HG03439 (cell line): ENCODE results near the gene MAST4.

Source experiments
- ATAC-seq: cut with Tn5 transposase; IDR thresholded peaks from one replicate; pipeline ENCODE4 v1.9.1; 2021; ENCODE audit warnings: mild to moderate bottlenecking, moderate library complexity; ENCODE audit not compliant: unreplicated experiment

MAST4 gene

DNA sequence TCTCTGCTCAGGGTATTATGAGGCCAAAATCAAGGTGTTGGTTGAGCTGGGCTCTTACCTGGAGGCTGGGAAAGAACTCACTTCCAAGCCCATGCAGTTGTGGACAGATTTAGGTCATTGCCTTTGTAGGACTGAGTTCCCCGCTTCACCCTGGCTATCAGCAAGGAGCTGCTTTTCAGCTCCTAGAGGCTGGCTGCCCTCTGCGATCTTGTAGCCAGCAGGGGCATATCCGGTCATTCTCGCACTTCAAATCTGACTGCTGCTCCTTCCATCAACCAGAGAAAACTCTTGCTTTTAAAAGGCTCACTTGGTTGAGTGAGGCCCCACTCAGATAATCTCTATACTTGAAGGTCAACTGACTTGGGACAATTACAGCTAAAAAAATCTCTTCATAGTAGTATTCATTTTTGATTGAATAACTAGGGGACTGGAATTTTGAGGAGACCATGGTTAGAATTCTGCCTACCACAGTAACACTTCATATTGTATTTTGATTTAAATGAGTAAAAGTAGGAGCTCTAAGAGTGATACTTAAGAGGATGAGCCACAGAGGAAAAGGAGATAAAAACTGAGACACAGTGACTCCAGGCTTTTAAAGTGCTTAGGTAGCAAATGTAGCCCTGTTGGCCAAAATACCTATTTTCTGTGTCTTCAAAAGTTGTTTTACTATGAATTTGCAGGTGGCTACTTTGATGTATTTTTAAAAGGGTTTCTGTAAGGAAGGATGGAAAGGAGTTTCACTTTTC is 463.0 kb downstream of the MAST4 start:
- ATAC-seq = no peak

DNA sequence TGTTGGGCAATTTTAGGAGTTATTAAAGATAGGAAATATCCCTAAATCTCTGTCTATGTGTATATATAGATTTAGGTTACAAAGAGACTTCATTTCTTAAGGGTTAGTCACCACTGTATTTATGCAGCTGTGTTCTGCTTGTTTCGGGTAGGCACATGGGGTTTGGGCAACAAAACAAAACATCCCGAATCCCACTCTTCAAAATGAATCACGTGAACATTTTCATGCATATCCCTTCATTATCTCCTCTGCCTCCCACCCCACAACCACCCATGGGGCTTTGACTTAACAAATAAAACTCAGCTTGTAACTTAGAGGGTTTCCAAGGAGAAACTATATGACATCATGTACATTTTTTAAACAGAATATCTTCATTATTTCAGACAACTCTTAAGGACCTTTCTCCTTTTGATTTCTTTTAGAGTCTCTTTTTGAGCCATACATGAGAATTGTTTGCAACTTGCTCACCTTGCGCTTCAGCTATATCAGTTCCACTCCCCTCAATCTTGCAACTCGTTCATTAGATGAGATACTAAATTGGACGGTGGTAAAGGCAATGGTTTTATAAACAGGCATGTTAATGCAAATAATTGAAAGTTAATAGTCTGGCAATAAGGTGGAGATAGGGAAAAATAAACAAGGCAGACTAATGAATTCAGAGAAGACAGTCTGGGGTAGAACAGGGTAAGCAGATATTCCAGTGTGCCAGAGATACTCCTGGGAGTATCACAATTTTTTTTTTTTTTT is 463.7 kb downstream of the MAST4 start:
- no peak for ATAC-seq

DNA sequence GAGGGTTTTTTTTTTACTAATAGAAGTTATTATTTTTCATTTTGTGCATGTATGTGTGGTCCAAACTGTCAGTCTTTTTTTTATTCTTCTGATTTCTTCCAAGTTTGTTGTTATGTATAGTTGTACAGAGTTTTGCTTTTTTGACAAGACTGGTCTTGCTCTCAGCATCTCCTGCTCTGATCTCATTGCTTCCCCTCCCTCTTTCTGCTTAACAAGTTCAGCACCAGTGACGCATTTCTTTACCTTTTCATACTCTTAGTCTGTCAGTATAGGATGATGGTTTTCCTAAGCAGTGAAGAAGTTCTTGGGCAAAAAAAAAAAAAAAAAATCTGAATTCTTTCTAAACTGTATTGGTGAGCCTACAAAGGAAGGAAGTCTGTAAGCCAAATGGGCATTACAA is 465.3 kb downstream of the MAST4 start:
- no peak for ATAC-seq

DNA sequence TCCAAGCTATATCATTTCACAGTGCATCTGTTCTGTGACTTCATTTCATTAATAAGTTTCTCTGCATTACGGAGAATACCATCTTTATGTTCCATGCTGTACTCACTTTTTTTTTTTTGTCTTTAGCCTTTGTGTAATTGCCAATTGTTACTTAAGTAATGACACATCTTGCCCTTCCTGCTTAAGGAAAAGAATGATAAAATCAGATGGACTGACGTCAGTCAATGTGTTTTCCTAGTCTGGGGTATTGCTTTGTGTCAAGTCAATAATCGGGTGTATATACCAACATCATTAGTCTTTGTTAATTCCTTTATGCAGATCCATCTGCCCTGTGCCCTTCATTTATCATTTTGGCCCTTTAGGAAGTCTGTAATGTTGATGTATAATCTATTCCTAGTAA is 466.9 kb downstream of the MAST4 start:
- no peak for ATAC-seq

DNA sequence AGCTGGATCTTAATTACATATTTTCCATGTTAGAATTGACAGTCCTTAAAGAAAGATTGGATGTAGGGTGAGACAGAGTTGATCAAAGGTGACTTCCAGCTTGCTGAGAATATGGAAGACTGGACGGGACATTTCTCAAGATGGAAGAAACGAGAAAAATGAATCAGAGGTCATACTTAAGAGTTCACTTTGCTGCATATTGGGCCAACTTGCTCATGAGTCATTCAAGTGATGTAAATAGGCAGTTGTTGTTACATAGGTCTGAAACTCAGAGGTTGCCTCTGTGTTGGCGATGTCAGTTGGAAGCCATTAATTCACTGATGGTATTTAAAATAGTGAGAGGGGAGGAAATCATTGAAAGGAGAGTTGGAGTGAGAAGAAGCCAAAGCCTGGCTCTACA is 467.6 kb downstream of the MAST4 start:
- no peak for ATAC-seq

DNA sequence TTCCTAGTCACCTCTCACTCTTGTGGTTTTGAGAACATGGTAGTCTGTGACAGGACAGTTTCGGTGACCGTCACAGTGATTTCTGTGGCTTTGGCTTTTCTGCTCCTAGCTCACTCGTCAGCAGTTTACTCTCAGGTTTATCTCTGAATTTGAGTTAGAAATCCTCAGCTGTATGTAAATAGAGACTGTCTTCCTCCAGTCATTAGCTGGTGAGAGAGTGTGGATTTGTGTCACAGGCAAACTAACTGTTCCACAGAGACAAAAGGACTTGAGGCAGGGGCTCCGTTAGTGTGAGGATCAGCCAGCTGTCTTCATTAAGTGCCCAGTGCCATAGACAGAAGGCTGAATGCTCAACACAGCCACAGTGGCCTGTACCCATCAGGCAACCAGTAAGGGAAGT is 469.0 kb downstream of the MAST4 start:
- no peak for ATAC-seq

DNA sequence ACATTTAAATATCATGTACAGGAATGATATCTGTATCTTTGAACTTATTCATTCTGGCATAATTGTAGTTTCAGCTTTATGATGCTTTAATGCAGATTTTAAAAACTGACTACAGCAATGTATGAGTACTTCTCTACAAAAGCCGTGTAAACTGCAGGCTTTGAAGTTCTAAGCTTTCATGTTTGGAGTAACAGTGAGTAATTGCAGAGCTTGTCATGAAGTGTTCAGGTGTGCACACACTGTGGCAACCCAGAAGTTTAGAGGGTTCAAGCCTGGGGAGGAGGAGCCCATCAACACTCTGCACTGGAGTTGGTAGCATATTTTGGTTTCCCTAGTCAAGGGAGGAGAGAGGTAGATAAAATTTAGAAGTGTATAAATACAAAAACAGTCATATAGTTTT is 469.5 kb downstream of the MAST4 start:
- ATAC-seq = no peak

DNA sequence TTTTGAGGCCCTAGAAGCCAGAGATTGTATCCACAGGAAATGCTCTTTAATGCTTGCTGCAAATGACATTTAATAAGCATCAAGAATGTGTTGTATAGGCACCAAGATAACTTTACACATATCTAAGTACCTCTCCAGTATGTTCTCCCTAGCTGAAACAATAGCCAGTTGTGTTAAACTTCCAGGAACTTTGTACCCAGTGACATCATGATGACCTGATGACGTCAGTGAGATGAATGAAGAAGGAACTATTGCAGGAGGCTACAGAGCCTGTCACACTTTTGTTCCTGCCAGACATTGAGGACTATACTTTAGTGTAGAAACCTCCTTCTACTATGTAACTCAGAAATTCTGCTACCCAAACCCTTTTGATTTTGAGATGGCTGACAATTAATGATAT is 470.6 kb downstream of the MAST4 start:
- ATAC-seq = no peak

DNA sequence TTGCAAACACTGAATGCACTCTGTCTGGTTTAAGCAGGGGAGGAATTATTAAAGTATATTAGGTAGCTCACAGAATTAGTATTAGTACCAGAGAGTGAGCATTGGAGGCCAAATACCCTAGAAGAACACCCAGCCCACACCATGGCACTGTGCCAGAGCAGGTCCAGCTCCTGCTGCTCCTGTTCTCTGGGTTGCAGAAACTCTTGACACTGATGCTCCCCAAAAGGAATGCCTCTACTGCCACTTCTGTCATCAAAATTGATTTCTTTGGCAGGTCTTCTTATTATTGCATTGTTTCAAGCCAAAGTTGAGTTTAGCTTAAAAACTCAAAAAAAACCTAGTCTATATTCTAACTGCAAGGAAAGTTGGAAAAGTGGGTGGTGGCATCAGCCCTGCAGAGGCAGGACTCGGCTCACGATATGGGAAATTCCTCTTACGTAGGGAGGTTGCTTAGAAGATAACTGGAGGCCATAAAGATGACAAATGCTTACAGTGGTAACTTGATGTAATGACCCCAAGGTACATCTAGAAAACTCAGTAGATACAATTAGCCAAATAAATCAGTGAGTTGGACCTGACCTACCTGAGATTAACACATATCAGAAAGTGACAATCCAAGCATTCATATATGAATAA is 477.0 kb downstream of the MAST4 start:
- ATAC-seq = no peak

DNA sequence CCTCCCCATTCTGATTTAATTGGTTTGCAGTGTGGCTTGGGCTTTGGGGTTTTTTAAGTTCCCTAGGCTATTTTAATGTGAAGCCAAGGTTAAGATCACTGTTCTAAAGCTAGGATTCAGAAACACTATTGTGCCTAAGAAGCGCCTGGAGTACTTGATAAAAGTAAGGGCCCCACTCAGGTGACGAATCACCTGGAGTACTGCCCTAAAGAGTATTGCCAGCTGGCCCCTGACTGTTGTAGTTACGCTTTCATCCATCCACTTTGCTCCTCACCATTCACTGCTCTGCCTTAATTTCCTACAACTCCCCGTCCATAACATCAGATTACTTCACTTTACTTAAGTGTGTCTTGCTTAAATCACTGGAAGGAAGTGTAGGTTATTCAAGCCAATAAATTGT is 481.1 kb downstream of the MAST4 start:
- no peak for ATAC-seq

DNA sequence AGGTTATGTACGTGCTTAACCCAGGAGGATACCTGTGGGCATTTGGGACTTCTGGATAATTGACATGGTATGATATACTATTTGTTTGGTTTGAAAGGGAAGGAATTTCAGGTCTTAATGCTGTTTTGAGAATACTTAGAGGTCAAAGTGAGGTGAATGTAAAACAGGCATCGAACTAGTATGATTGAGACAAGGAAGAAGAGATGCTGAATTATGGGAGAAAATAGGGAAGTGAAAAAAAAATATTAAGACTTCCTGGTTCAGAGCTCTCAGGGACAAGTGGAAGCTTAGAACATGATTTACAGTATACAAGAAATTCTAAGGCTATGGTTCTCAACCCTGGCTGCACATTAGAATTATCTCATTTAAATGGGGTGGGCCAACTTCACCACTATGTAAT is 485.1 kb downstream of the MAST4 start:
- no peak for ATAC-seq

DNA sequence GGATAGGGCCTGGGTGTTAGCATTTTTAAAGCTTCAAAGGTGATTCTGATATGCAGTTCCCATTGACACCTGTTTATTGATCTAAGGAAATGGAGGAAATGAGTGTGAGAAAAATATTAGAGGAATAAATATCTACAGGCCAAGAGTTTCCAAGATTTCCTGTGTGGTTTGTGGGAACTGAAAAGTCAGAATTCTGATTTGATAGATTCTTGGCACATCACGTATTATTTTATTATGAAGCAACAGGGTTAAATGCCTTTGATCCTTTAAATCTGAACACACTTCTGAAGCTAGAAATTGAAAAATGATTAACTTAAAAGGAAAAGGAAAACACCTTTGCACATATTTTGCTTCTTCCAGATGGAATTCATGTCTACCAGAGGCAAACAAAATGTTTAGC is 486.7 kb downstream of the MAST4 start:
- ATAC-seq = no peak

DNA sequence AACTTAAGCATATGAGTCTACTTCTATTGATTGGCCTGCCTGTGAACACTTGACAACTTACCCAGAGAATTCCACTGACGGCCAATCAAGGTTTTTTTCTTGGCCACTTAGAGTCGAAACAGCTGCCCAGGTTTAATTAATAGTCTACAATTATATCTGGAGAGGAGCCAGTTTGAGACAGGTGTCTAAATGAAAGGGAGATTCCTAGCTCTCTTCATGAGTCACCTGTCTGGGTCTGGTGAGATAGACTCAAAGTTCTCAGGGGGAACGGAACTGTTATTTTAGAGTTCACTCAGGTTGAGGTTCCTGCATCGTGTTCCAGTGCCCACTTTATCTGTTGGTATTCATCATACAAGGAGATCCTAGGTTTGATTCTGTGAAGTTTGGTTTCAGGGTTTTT is 489.4 kb downstream of the MAST4 start:
- no peak for ATAC-seq

DNA sequence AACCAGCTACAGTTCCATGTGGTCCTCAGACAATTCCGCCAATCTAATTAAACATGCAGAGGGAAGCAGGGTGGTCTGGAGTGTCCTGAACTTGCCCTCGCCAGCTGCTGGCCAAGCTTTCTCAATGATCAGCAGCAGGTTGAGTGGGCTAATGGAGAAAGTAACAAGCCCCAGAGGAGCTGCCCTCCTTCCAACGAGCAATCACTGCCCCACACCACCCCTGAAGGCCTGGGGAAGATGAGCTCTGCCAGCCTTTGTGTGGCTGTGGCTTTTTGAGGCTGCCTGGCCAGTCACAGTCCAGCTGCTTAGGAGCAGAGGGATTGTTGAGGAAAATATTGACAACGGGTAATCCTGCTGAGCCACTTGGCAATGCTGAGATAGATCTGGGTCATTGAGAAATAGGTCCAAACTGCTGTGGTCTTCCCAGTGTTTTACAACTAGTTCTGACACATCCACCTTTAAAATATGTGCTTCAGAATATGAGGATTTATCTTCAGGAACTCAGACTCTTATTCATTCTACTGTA is 493.1 kb downstream of the MAST4 start:
- no peak for ATAC-seq

DNA sequence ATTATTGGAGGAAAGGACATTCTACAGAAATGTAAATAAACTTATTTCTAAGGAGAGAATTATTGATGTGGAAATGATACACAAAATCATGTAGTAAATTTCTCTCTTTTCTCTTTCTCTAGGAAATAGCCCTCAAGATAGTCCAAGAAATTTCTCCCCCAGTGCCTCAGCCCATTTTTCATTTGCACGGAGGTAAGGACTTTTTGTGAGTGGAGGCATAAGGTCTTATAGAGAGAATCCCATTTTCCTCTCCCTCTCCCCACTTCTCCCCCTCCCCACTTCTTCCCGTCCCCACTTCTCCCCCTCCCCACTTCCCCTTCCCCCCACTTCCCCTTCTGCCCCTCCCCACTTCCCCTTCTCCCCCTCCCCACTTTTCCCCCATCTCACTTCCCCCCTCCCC is 493.8 kb downstream of the MAST4 start:
- no peak for ATAC-seq

DNA sequence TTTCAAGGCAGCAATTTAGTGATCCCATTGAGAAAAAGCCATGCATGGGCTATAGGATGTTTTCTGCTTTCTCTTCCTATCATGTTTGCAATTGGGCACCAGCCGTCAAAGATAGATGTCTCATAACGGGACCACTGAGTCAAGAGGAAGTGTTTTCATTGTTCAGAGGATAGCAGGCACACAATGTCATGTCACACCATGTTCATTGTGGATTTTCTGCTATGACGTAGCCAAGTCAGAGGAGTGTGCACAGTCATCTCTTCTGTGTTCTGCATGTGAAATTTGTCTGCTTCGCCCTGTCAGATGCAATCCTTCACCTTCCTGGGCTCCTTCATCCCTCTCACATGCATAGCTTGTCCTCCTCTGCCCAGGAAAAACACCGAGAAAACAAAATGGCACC is 494.4 kb downstream of the MAST4 start:
- no peak for ATAC-seq

DNA sequence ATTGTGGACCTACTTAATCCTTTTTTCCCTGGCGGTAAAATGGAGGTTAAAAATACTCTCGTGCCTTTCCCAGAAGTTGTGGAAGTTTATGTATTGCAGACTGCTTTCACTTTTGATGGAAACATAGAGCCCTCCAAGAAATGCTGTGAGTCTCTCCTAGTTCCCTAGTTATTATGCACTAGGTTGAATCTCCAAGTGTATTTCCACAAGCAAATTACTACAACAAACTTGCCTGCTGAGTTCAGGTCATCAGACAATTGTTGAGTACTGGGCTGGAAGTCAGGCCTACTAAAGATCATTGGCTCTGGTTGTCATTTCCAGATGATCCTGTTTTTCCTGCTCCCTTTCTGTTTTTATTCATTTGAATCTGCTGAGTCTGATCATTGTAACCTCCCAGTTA is 496.3 kb downstream of the MAST4 start:
- ATAC-seq = no peak

DNA sequence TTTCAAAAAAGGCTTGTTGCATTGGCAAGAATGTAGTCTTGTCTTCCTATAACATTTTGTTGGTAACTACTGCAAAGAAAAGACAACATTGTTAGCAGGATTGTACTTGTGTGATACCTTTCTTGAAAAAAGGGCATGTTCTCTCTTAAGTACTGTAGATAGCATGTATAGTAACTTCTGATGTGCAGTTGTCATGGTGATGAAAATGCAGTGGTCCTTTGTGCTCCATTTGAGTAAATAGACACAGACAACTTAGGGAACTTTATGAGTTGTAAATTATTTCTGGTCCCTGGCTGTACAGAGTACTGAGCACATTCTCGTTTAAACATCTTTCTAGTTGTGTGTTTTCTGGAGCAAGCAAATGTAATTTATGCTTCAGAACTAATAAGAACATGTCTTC is 497.1 kb downstream of the MAST4 start:
- no peak for ATAC-seq

DNA sequence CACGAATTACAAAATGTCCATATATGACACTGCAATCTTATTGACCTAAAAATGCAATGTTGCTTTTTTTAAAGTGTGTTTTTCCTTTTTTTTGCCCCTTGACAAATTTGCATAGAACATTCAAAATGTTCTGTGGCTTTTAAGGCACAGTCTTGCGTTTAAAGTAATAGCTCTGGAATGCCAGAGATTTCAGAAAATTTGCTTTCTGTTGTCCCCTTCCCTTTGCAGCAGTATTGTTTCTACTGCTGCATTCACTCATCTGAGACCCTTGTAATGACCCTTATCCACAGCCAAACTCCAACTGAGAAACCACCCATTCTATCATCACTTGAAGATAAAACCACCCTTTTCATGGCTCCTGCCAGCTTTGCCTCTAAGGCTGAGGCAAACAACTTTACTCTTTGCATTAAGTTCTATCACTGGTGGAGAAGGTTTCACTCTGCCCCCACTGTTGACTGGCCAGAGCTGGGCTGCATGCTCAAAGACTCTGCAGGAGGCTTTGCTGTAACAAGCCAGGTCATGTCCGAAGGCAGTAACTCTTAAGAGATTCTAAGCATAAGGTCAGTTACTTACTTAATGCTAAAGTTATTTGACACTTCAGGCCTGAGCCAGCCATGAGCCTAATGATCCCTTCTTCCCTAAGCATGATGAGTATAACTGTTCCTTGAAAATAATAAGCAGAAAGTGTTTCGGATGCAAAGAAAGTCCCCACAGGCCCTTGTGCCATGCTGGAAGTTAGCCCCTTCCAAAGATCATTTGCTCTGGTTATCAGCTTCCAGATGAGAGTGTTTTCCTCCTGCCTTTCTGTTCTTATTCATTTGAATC is 498.5 kb downstream of the MAST4 start:
- ATAC-seq = no peak

DNA sequence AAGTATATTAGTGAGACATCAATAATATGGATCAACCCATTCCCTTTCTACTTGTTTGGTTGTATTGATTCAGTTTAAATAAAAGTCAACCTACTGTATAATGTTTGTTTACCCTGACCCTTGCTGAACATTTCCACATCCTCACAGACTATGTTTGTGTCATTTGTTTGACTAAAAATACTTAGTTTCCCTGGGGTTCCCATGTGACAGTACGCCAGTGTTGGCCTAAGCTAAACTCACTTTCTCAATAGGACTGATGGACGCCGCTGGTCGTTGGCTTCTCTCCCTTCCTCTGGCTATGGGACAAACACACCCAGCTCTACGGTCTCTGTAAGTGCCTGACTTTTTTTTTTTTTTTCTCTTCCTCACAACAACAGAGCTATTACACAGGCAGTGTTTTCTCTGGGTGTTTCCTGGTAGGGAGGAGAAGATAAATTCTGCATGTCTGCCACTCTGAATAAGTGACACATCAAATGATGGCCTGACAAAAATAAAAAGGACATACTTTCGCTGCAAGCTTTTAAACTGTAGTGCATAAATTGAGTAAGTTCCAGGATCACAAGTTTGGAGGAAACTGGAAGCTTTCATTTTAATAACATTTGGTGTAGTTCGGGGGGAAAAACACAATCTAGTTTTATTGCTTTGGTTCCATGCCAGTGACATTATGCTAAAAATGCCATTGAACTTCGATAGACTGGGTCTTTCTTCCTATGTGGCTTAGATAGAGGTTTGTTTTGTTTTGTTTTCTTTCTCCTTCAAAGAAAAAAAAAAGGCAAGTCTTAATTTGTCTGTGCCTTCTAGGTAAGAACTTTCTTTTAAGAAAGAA is 499.4 kb downstream of the MAST4 start:
- no peak for ATAC-seq
